HG02678 (cell line): ENCODE measurements around the gene EPHX1.
"Not testable (repeated sequence)": the region's sequence is repeated elsewhere in the genome, so short reads cannot be mapped to it uniquely, and the experiment has no call there.

Experiments
- ATAC-seq: cut with Tn5 transposase; IDR thresholded peaks from one replicate; pipeline ENCODE4 v1.9.1; 2021; ENCODE audit warnings: mild to moderate bottlenecking, moderate library complexity; ENCODE audit not compliant: unreplicated experiment

The EPHX1 gene

GRCh38 chr1:225777058-225777582 is 32.8 kb upstream of the EPHX1 start:
- ATAC-seq: no peak

GRCh38 chr1:225777583-225778336 is 32.2 kb upstream of the EPHX1 start, which contains the start of gene SRP9:
SRP9 (plus strand) TSS chr1:225777826; CDS start chr1:225777941, 115 bp downstream.
- peak; percentile 99 for ATAC-seq

- no peak for ATAC-seq
These were observed 31.6 kb upstream of the EPHX1 start for GRCh38 chr1:225778337-225778669.

- ATAC-seq: not testable (repeated sequence)
These were observed 30.8 kb upstream of the EPHX1 start for GRCh38 chr1:225779165-225779564.

GRCh38 chr1:225780134-225780533 is 29.8 kb upstream of the EPHX1 start:
- no peak for ATAC-seq

- no peak for ATAC-seq
These were observed 29.3 kb upstream of the EPHX1 start for GRCh38 chr1:225780630-225781029.

GRCh38 chr1:225789142-225789541 is 20.8 kb upstream of the EPHX1 start:
- not testable (repeated sequence) for ATAC-seq

- no peak for ATAC-seq
These were observed 15.0 kb upstream of the EPHX1 start for GRCh38 chr1:225794954-225795353.

- ATAC-seq: not testable (repeated sequence)
These were observed 13.8 kb upstream of the EPHX1 start for GRCh38 chr1:225796097-225796496.

GRCh38 chr1:225801146-225801545 is 8.8 kb upstream of the EPHX1 start:
- not testable (repeated sequence) for ATAC-seq

- no peak for ATAC-seq
These were observed 3.7 kb upstream of the EPHX1 start for GRCh38 chr1:225806249-225806648.

- ATAC-seq: not testable (repeated sequence)
These were observed 3.2 kb upstream of the EPHX1 start for GRCh38 chr1:225806736-225807135.

- ATAC-seq: no peak
These were observed 1.8 kb upstream of the EPHX1 start for GRCh38 chr1:225808136-225808535.

GRCh38 chr1:225810579-225811538 is 935 bp downstream of the EPHX1 start:
- ATAC-seq: not testable (repeated sequence)

GRCh38 chr1:225811622-225812487 is 1.9 kb downstream of the EPHX1 start:
- no peak for ATAC-seq

GRCh38 chr1:225812488-225813213 is 2.7 kb downstream of the EPHX1 start:
- ATAC-seq: no peak

- no peak for ATAC-seq
These were observed 3.5 kb downstream of the EPHX1 start for GRCh38 chr1:225813214-225813964.

- ATAC-seq: no peak
These were observed 4.5 kb downstream of the EPHX1 start for GRCh38 chr1:225814381-225814780.

- ATAC-seq: not testable (repeated sequence)
These were observed 5.2 kb downstream of the EPHX1 start for GRCh38 chr1:225815090-225815489.
